Muscle of back (tissue), 13 donors: Measurements from ENCODE around the gene ZNF804A. TPM values are rescaled to one million over a fixed set of nuclear protein-coding genes. Genes with fewer than 3 reads are reported as not detected.

Experiments used
- DNase-seq, 3 donors: peaks; one replicate each; pipeline versions ENCODE4 v3.0.0 to v3.0.0-alpha.2; 2013
- long read RNA-seq, 9 donors: transcript quantifications; one replicate each; lab custom pipeline, GENCODE V29; 2026
- polyA plus RNA-seq, 10 donors: library from polyadenylated mRNA; unstranded; fragments of 120-200 nt; gene quantifications; one replicate each; pipeline ENCODE4 v1.2.1, GENCODE V29; 2013; ENCODE audit not compliant: insufficient read length in 10 of 10

The ZNF804A gene
- polyA plus RNA-seq: under 1 TPM; 0.08 to 0.62 (median 0.21) TPM
- long read RNA-seq, donor 1: 0 reads
- long read RNA-seq, donor 2: 0 reads
- long read RNA-seq, donor 3: 0 reads
- long read RNA-seq, donor 4: 0 reads
- long read RNA-seq, donor 5: 0 reads
- long read RNA-seq, donor 6: 0 reads
- long read RNA-seq, donor 7: 0 reads
- long read RNA-seq, donor 8: 0 reads
- long read RNA-seq, donor 9: 0 reads

- DNase-seq: peak; percentile 38 to 72 (median 43)
Measured at GRCh38 chr2:184598316-184599053, at the start of gene ZNF804A. Gene ZNF804A, plus strand, starts transcription at chr2:184598529. Its CDS starts 431 bp downstream, at chr2:184598960.

GRCh38 chr2:184549153-184549552, 49.2 kb upstream of the ZNF804A start:
- no peak for DNase-seq

GRCh38 chr2:184551626-184552025, 46.7 kb upstream of the ZNF804A start:
- DNase-seq: no peak

- no peak for DNase-seq
Measured at GRCh38 chr2:184554736-184555135, 43.6 kb upstream of the ZNF804A start.

GRCh38 chr2:184555352-184555751, 43.0 kb upstream of the ZNF804A start:
- no peak for DNase-seq

GRCh38 chr2:184556639-184557038, 41.7 kb upstream of the ZNF804A start:
- DNase-seq: no peak

GRCh38 chr2:184558713-184559464, 39.4 kb upstream of the ZNF804A start:
- peak in 1 of 3 donors; percentile 4 for DNase-seq

GRCh38 chr2:184560603-184561002, 37.7 kb upstream of the ZNF804A start:
- DNase-seq: no peak

- DNase-seq: peak in 1 of 3 donors; percentile 2
Measured at GRCh38 chr2:184562532-184562931, 35.8 kb upstream of the ZNF804A start.

GRCh38 chr2:184564092-184564491, 34.2 kb upstream of the ZNF804A start:
- no peak for DNase-seq

GRCh38 chr2:184566716-184567115, 31.6 kb upstream of the ZNF804A start:
- no peak for DNase-seq

GRCh38 chr2:184577056-184577455, 21.3 kb upstream of the ZNF804A start:
- DNase-seq: no peak

GRCh38 chr2:184577743-184578142, 20.6 kb upstream of the ZNF804A start:
- no peak for DNase-seq

GRCh38 chr2:184579226-184579625, 19.1 kb upstream of the ZNF804A start:
- DNase-seq: no peak

GRCh38 chr2:184581391-184581790, 16.9 kb upstream of the ZNF804A start:
- no peak for DNase-seq

GRCh38 chr2:184589261-184589660, 9.1 kb upstream of the ZNF804A start:
- no peak for DNase-seq

GRCh38 chr2:184596819-184597411, 1.4 kb upstream of the ZNF804A start:
- DNase-seq: peak in 2 of 3 donors; percentile 10 to 20

GRCh38 chr2:184597571-184597991, 748 bp upstream of the ZNF804A start:
- peak; percentile 23 to 78 (median 35) for DNase-seq

- DNase-seq: peak in 1 of 3 donors; percentile 20
Measured at GRCh38 chr2:184598002-184598315, 370 bp upstream of the ZNF804A start.

GRCh38 chr2:184599054-184599871, 934 bp downstream of the ZNF804A start:
- DNase-seq: peak; percentile 1 to 11 (median 7)

- no peak for DNase-seq
Measured at GRCh38 chr2:184599872-184600222, 1.5 kb downstream of the ZNF804A start.

- DNase-seq: no peak
Measured at GRCh38 chr2:184602734-184603133, 4.4 kb downstream of the ZNF804A start.
